ENCODE data around the gene ARHGEF9. TPM values are rescaled to one million over a fixed set of nuclear protein-coding genes. Genes with fewer than 3 reads are reported as not detected.

Gene ARHGEF9
- total RNA-seq, 2 experiments from 2014 or later: 21.9 to 23.9 TPM

DNA sequence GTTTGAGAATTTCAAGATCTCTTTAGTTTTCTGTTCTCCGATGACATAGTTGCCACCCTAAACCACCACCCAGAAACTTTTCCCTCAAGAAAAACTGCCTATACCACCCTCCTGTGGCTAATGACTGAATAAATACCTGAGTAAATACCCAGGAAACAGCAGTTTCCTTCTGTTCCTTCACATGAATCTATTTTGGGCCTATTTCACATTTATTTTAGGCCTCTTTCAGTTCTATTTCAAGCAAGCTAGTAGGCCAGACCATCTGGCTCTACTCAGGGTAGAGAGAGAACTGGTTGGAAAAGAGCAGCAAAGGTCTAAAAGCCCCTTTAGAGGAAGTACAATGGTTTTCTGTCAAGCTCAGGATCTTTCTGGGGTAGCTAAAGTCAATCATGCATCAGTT, 23.4 kb downstream of the ARHGEF9 start:
- Mint-ChIP-seq H3K27ac (no peak overlapping the region), H3K4me1 (peaks cover 13% of the 10 kb centered on the region), H3K9me3 (no peaks in the 10 kb centered on the region), H3K36me3 (ENCODE audit: low read depth) (no peaks in the 10 kb centered on the region), H3K4me3 (no peak overlapping the region), H3K27me3 (peaks cover 2% of the 10 kb centered on the region)
- ChIA-PET POLR2A (interaction anchor here (1.2 kb wide), 1 partner anchor 16 kb away, joined by 3 read pairs; no protein-coding TSS in a partner anchor), CTCF (interaction anchor here (1.5 kb wide), 1 partner anchor 15 kb away, joined by 5 read pairs; no protein-coding TSS in a partner anchor)
- no peak for DNase-seq

GRCh38 chrX:63758011-63758410, 27.0 kb downstream of the ARHGEF9 start:
- H3K9me3 Mint-ChIP-seq: no peaks in the 10 kb centered on the region
- peaks cover 32% of the 10 kb centered on the region for H3K4me1 Mint-ChIP-seq
- no peak for DNase-seq
- ChIA-PET CTCF (no interaction called here), POLR2A (no interaction called here)
- H3K27ac Mint-ChIP-seq: no peak overlapping the region
- no peak overlapping the region for H3K4me3 Mint-ChIP-seq
- H3K27me3 Mint-ChIP-seq: no peaks in the 10 kb centered on the region
- peaks cover 10% of the 10 kb centered on the region for H3K36me3 Mint-ChIP-seq (ENCODE audit: low read depth)

DNA sequence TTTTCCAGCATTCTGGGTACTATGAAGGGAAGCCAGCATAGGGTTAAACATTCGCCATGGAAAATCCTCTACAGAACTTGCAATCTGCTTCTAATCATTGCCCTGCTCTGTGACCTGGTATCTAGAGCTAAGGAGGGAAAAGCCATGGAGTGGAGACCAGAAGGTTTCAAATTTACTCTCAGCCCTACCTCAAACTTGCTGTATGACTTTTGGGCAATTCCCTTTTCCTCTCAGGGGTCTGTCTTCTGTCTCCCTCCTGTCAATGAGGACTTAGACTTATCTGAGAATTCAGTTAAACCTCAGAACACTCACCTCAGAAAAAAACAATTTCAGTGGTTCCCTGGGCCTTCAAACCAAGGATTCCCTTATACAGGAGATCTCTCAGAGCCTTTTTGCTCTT, 29.1 kb downstream of the ARHGEF9 start:
- DNase-seq: no peak
- Mint-ChIP-seq H3K4me1 (peaks cover 47% of the 10 kb centered on the region), H3K27ac (no peak overlapping the region), H3K4me3 (no peak overlapping the region), H3K9me3 (no peaks in the 10 kb centered on the region), H3K27me3 (no peaks in the 10 kb centered on the region), H3K36me3 (ENCODE audit: low read depth) (peaks cover 14% of the 10 kb centered on the region)
- POLR2A ChIA-PET: interaction anchor here (1.0 to 3.3 kb wide), 6 partner anchors 10 to 406 kb away, joined by 3 to 34 read pairs (median 8); partner anchors contain the start of gene SPIN4
- CTCF ChIA-PET: interaction anchor here (1.3 kb wide), 2 partner anchors 9 to 481 kb away, joined by 3 read pairs; no protein-coding TSS in a partner anchor

GRCh38 chrX:63754860-63755579, 30.0 kb downstream of the ARHGEF9 start:
- no peaks in the 10 kb centered on the region for H3K9me3 Mint-ChIP-seq
- H3K27ac Mint-ChIP-seq: peak overlapping the region; percentile 97
- CTCF ChIA-PET: interaction anchor here (0.6 to 1.3 kb wide), 4 partner anchors 8 to 480 kb away, joined by 3 read pairs; no protein-coding TSS in a partner anchor

GRCh38 chrX:63754136-63754859, 30.7 kb downstream of the ARHGEF9 start:
- no peaks in the 10 kb centered on the region for H3K27me3 Mint-ChIP-seq
- H3K9me3 Mint-ChIP-seq: no peaks in the 10 kb centered on the region
- peak overlapping the region; percentile 100 for H3K4me3 Mint-ChIP-seq
- H3K4me1 Mint-ChIP-seq: peaks cover 53% of the 10 kb centered on the region
- peak; percentile 33 for DNase-seq
- peaks cover 19% of the 10 kb centered on the region for H3K36me3 Mint-ChIP-seq (ENCODE audit: low read depth)
- CTCF ChIA-PET: interaction anchor here (0.7 to 0.9 kb wide), 3 partner anchors 8 to 571 kb away, joined by 3 read pairs; no protein-coding TSS in a partner anchor
- POLR2A ChIA-PET: interaction anchor here (0.8 to 3.3 kb wide), 12 partner anchors 8 to 1281 kb away, joined by 3 to 34 read pairs (median 4); partner anchors contain the start of genes MTMR8, SPIN4 and ZC3H12B
- H3K27ac Mint-ChIP-seq: peak overlapping the region; percentile 97

More at GRCh38 chrX:63754860-63755579, 30.0 kb downstream of the ARHGEF9 start:
- POLR2A ChIA-PET: interaction anchor here (0.7 to 3.3 kb wide), 17 partner anchors 9 to 1944 kb away, joined by 3 to 34 read pairs (median 4); partner anchors contain the start of genes MTMR8, SPIN4 and ZC3H12B
- H3K4me1 Mint-ChIP-seq: peaks cover 49% of the 10 kb centered on the region
- peaks cover 14% of the 10 kb centered on the region for H3K36me3 Mint-ChIP-seq (ENCODE audit: low read depth)
- H3K27me3 Mint-ChIP-seq: no peaks in the 10 kb centered on the region
- H3K4me3 Mint-ChIP-seq: peak overlapping the region; percentile 100
- DNase-seq: peak; percentile 91

- peaks cover 58% of the 10 kb centered on the region for H3K4me1 Mint-ChIP-seq
- H3K4me3 Mint-ChIP-seq: no peak overlapping the region
- ChIA-PET CTCF (no interaction called here), POLR2A (no interaction called here)
- H3K27ac Mint-ChIP-seq: no peak overlapping the region
- H3K36me3 Mint-ChIP-seq (ENCODE audit: low read depth): peaks cover 19% of the 10 kb centered on the region
- DNase-seq: no peak
- H3K9me3 Mint-ChIP-seq: no peaks in the 10 kb centered on the region
- H3K27me3 Mint-ChIP-seq: no peaks in the 10 kb centered on the region
Measured at GRCh38 chrX:63751481-63751880, 33.5 kb downstream of the ARHGEF9 start.

GRCh38 chrX:63750811-63751210, 34.2 kb downstream of the ARHGEF9 start:
- H3K9me3 Mint-ChIP-seq: no peaks in the 10 kb centered on the region
- no peaks in the 10 kb centered on the region for H3K27me3 Mint-ChIP-seq
- CTCF ChIA-PET: no interaction called here
- POLR2A ChIA-PET: no interaction called here
- no peak for DNase-seq
- no peak overlapping the region for H3K4me3 Mint-ChIP-seq
- H3K27ac Mint-ChIP-seq: no peak overlapping the region
- peaks cover 19% of the 10 kb centered on the region for H3K36me3 Mint-ChIP-seq (ENCODE audit: low read depth)
- H3K4me1 Mint-ChIP-seq: peaks cover 59% of the 10 kb centered on the region

DNA sequence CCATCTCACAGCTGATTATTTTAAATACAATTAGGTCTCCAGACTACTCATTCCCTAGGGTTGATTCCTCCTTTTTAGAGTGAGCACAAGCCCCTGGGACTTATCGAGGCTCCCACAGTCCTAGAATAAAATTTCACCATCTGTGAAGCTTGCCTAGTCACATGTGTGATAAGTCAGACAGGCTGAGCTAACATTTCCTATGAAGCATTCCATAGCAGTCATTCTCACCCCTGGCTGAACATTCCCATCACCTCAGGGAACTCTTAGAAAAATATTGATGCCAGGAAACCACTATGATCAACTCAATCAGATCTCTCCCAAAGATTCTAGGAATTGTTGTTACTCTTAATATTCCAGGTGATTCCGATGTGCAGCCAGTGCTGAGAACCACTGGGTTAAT, 37.7 kb downstream of the ARHGEF9 start:
- ChIA-PET CTCF (interaction anchor here (1.4 kb wide), 1 partner anchor 14 kb away, joined by 5 read pairs; no protein-coding TSS in a partner anchor), POLR2A (interaction anchor here (1.1 to 2.9 kb wide), 2 partner anchors 8 to 21 kb away, joined by 3 to 34 read pairs; a partner anchor contains a TSS)
- Mint-ChIP-seq H3K4me3 (no peak overlapping the region), H3K36me3 (ENCODE audit: low read depth) (peaks cover 15% of the 10 kb centered on the region), H3K27me3 (no peaks in the 10 kb centered on the region), H3K9me3 (no peaks in the 10 kb centered on the region), H3K4me1 (peaks cover 60% of the 10 kb centered on the region), H3K27ac (peak overlapping the region; percentile 88)
- no peak for DNase-seq

DNA sequence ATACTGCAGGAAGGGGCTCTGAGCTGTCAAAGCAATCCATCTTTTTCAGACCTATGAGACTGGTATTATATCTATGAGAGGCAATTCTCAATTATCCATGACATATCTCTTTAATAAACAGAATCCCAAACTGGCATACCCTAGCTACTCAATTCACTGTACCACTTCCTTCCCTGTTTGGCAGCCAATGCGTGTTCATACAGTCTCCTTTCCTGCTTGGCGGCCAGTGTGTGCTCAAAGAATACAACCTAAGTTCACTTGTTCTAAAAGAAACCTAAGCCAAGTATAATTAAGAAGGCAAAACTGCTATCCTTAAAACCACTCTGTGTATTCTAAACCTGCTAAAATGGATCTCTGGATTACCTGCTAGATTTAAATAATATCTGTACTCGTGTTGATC, 38.3 kb downstream of the ARHGEF9 start:
- Mint-ChIP-seq H3K27me3 (no peaks in the 10 kb centered on the region), H3K27ac (peak overlapping the region; percentile 88), H3K36me3 (ENCODE audit: low read depth) (peaks cover 21% of the 10 kb centered on the region), H3K9me3 (no peaks in the 10 kb centered on the region), H3K4me3 (no peak overlapping the region), H3K4me1 (peaks cover 61% of the 10 kb centered on the region)
- ChIA-PET CTCF (interaction anchor here (0.7 to 1.4 kb wide), 3 partner anchors 9 to 59 kb away, joined by 3 to 5 read pairs (median 3); no protein-coding TSS in a partner anchor), POLR2A (interaction anchor here (0.9 to 2.9 kb wide), 4 partner anchors 8 to 396 kb away, joined by 3 to 34 read pairs (median 3); partner anchors contain the start of gene SPIN4)
- no peak for DNase-seq

GRCh38 chrX:63746278-63746677, 38.7 kb downstream of the ARHGEF9 start:
- Mint-ChIP-seq H3K4me1 (peaks cover 62% of the 10 kb centered on the region), H3K27ac (peak overlapping the region; percentile 88), H3K36me3 (ENCODE audit: low read depth) (peaks cover 23% of the 10 kb centered on the region), H3K9me3 (no peaks in the 10 kb centered on the region), H3K27me3 (no peaks in the 10 kb centered on the region), H3K4me3 (peak overlapping the region; percentile 47)
- CTCF ChIA-PET: interaction anchor here (0.7 to 1.4 kb wide), 3 partner anchors 9 to 58 kb away, joined by 3 to 5 read pairs (median 3); no protein-coding TSS in a partner anchor
- POLR2A ChIA-PET: interaction anchor here (0.6 to 2.9 kb wide), 5 partner anchors 9 to 395 kb away, joined by 3 to 34 read pairs (median 3); partner anchors contain the start of gene SPIN4
- peak; percentile 60 for DNase-seq

DNA sequence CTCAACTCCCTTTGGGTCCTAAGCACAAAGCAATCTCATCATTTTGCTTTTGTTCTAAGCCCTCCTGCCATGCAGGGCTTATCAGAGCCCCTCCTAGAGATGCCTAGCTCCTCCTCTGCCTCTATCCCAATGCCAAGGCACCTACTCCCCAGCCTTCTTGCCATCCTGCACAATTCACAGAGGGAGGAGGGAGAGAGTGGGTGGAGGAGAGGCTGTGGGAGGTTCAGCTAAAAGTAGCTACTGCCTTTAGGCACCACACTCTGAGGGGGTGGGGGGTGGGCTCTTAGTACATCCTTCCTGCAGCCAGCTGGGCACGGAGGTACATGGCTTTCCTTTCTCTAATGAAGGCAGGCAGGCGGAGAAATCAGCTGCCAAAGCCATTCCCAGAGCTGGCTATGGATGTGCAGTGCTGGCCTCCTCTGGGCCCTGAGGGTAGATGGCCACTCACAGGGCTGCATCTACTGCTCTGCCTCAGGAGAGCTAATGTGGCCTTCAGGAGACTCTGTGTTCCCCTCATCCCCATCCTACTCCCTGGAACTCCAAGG, 40.1 kb downstream of the ARHGEF9 start:
- Mint-ChIP-seq H3K9me3 (no peaks in the 10 kb centered on the region), H3K27me3 (no peaks in the 10 kb centered on the region), H3K4me1 (peaks cover 72% of the 10 kb centered on the region), H3K36me3 (ENCODE audit: low read depth) (peaks cover 23% of the 10 kb centered on the region), H3K27ac (no peak overlapping the region), H3K4me3 (no peak overlapping the region)
- POLR2A ChIA-PET: interaction anchor here (2.9 kb wide), 1 partner anchor 10 kb away, joined by 34 read pairs; a partner anchor contains a TSS
- CTCF ChIA-PET: interaction anchor here (0.6 to 1.3 kb wide), 3 partner anchors 10 to 58 kb away, joined by 3 to 4 read pairs (median 4); no protein-coding TSS in a partner anchor
- DNase-seq: no peak

GRCh38 chrX:63743596-63743995, 41.4 kb downstream of the ARHGEF9 start:
- peaks cover 19% of the 10 kb centered on the region for H3K36me3 Mint-ChIP-seq (ENCODE audit: low read depth)
- CTCF ChIA-PET: no interaction called here
- no peak overlapping the region for H3K4me3 Mint-ChIP-seq
- H3K4me1 Mint-ChIP-seq: peaks cover 79% of the 10 kb centered on the region
- POLR2A ChIA-PET: interaction anchor here (1.2 to 1.7 kb wide), 2 partner anchors 10 to 11 kb away, joined by 3 to 8 read pairs; a partner anchor contains a TSS
- no peaks in the 10 kb centered on the region for H3K27me3 Mint-ChIP-seq
- H3K9me3 Mint-ChIP-seq: no peaks in the 10 kb centered on the region
- no peak overlapping the region for H3K27ac Mint-ChIP-seq
- DNase-seq: no peak
